ENCODE measurements around the gene BSG. TPM values are rescaled to one million over a fixed set of nuclear protein-coding genes. Genes with fewer than 3 reads are reported as not detected.

The BSG gene
- total RNA-seq, 1 experiment from 2014 or later: 653 TPM

GRCh38 chr19:541699-542098 lies 30.7 kb upstream of the BSG start:
- intact Hi-C loops (cut with micrococcal nuclease; ENCODE audit: unreplicated experiment): no loop called here
- TSS peak; percentile 71 for BruUV-seq (replicated peaks)
- ChIA-PET CTCF (no interaction called here), POLR2A (no interaction called here)
- Histone ChIP-seq H3K9me3 (ENCODE audit: control insufficient read depth, insufficient read depth, low read depth, low read length) (no peaks in the 10 kb centered on the region), H3K27ac (ENCODE audit: low read length) (no peak overlapping the region), H3K4me3 (ENCODE audit: low read depth in 2 of 2, low read length in 2 of 2) (no peak overlapping the region), H3K4me1 (ENCODE audit: control insufficient read depth, insufficient read depth, low read length) (no peaks in the 10 kb centered on the region), H3K36me3 (ENCODE audit: control insufficient read depth, insufficient read depth, low read length) (no peaks in the 10 kb centered on the region), H3K27me3 (ENCODE audit: control insufficient read depth, insufficient read depth, low read length) (no peaks in the 10 kb centered on the region)
- TF ChIP-seq TCF7L2 (IDR thresholded peaks at IDR 0.05; ENCODE audit: low read depth, low read length) (no peak), REST (IDR thresholded peaks at IDR 0.05; ENCODE audit: insufficient read depth in 1 of 2, low read depth in 2 of 2, low read length in 1 of 2) (no peak), CTCF (IDR thresholded peaks at IDR 0.05) (no peak), POLR2AphosphoS5 (IDR thresholded peaks at IDR 0.05; ENCODE audit: low read depth, low read length) (no peak), SIN3A (IDR thresholded peaks at IDR 0.05; ENCODE audit: borderline replicate concordance, insufficient read depth, low read depth, low read length) (no peak)
- ATAC-seq (no peak), DNase-seq (ENCODE audit: low read depth, low spot score) (no peak)
- in situ Hi-C loops (cut with HindIII; ENCODE audit: low pct_unique_long_range_greater_than_20kb, low sequenced_read_pairs): no loop called here

GRCh38 chr19:542173-542866 lies 30.1 kb upstream of the BSG start:
- ATAC-seq: no peak
- no TSS peak for BruUV-seq (replicated peaks)
- H3K27me3 ChIP-seq (ENCODE audit: control insufficient read depth, insufficient read depth, low read length): no peaks in the 10 kb centered on the region
- ChIA-PET CTCF (no interaction called here), POLR2A (no interaction called here)
- no peak overlapping the region for H3K27ac ChIP-seq (ENCODE audit: low read length)
- no peak for DNase-seq (ENCODE audit: low read depth, low spot score)
- in situ Hi-C loops (cut with HindIII; ENCODE audit: low pct_unique_long_range_greater_than_20kb, low sequenced_read_pairs): no loop called here
- intact Hi-C loops (cut with micrococcal nuclease; ENCODE audit: unreplicated experiment): no loop called here
- no peak for TF ChIP-seq REST (IDR thresholded peaks at IDR 0.05; ENCODE audit: insufficient read depth in 1 of 2, low read depth in 2 of 2, low read length in 1 of 2)
- TF ChIP-seq CTCF (IDR thresholded peaks at IDR 0.05): no peak
- H3K4me1 ChIP-seq (ENCODE audit: control insufficient read depth, insufficient read depth, low read length): no peaks in the 10 kb centered on the region
- no peak overlapping the region for H3K4me3 ChIP-seq (ENCODE audit: low read depth in 2 of 2, low read length in 2 of 2)
- H3K36me3 ChIP-seq (ENCODE audit: control insufficient read depth, insufficient read depth, low read length): no peaks in the 10 kb centered on the region
- no peaks in the 10 kb centered on the region for H3K9me3 ChIP-seq (ENCODE audit: control insufficient read depth, insufficient read depth, low read depth, low read length)
